Colonic mucosa (tissue), 4 donors: ENCODE measurements around the gene ZP2. TPM values are rescaled to one million over a fixed set of nuclear protein-coding genes. Genes with fewer than 3 reads are reported as not detected.

Source experiments
- DNase-seq: peaks from one replicate; pipeline ENCODE4 v3.0.0-alpha.2; 2020
- H3K27ac ChIP-seq: fragments of 200-600 bp; one replicate; pipeline ENCODE4 v1.8.0; 2021
- H3K27me3 ChIP-seq: fragments of 200-600 bp; one replicate; pipeline ENCODE4 v1.8.0; 2021
- H3K36me3 ChIP-seq: fragments of 200-600 bp; one replicate; pipeline ENCODE4 v1.8.0; 2021
- H3K4me1 ChIP-seq: fragments of 200-600 bp; one replicate; pipeline ENCODE4 v1.8.0; 2021; ENCODE audit warnings: mild to moderate bottlenecking
- H3K4me3 ChIP-seq: fragments of 200-600 bp; one replicate; pipeline ENCODE4 v1.8.0; 2021
- H3K9ac ChIP-seq, 2 donors: one replicate each; pipeline ENCODE4 v1.7.0; 2013; ENCODE audit warnings: control low read depth in 2 of 2, low read depth in 2 of 2, low read length in 2 of 2
- H3K9me3 ChIP-seq: fragments of 200-600 bp; one replicate; pipeline ENCODE4 v1.8.0; 2021
- intact Hi-C: fragments of 100-400 bp; cut with DNase I; formaldehyde crosslinking; loops from one replicate; pipeline ENCODE4 v1.14.1; 2022
- total RNA-seq, 2 donors: library from RNA; stranded (reverse); fragmentation: NEBNext Ultra II Directional in 1 of 2; extraction: Animal tissue kit (Norgen Biotek cat#: 25700) in 1 of 2; gene quantifications; one replicate each; pipeline ENCODE4 v1.2.1, GENCODE V29; 2021
- TF ChIP-seq, protein P1 (sequence below): fragments of 200-600 bp; IDR thresholded peaks from one replicate; pipeline ENCODE4 v1.8.0; 2022; ENCODE audit warnings: antibody characterized with exemption, mild to moderate bottlenecking
- donor health status: healthy.
- donor health status: DM: no; HTN: no; CAD: no.
- donor health status: DM: no; HTN: no; CAD: no.

ZP2 gene
- total RNA-seq, 2 donors from 2014 or later, result 0.25 to 0.27 TPM

DNA sequence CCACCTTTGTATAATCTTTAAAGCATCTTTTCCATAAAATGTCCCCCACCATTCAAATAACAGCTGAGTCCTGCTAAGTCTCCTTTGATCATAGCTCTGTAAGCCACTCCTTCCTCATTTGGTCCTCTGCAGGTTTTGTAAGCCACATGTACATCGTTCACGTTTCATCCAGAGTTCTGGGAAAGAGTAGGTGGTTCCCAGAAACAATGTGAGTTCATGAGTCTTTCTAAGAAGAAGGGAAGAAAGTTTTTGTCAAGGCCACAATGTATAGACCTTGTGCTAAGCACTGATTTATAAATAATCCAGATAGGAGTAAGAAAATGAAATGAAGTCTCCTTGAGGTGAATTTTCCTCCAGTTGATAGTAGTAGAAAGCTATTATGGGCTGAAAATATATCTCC, 13.4 kb upstream of the ZP2 start:
- no peaks in the 10 kb centered on the region for H3K9me3 ChIP-seq
- no peaks in the 10 kb centered on the region for H3K4me1 ChIP-seq
- no peaks in the 10 kb centered on the region for H3K36me3 ChIP-seq
- no peak overlapping the region for H3K9ac ChIP-seq
- H3K4me3 ChIP-seq, result no peak overlapping the region
- H3K27ac ChIP-seq, result no peak overlapping the region
- intact Hi-C loops, result no loop called here
- TF ChIP-seq, protein P1, sequence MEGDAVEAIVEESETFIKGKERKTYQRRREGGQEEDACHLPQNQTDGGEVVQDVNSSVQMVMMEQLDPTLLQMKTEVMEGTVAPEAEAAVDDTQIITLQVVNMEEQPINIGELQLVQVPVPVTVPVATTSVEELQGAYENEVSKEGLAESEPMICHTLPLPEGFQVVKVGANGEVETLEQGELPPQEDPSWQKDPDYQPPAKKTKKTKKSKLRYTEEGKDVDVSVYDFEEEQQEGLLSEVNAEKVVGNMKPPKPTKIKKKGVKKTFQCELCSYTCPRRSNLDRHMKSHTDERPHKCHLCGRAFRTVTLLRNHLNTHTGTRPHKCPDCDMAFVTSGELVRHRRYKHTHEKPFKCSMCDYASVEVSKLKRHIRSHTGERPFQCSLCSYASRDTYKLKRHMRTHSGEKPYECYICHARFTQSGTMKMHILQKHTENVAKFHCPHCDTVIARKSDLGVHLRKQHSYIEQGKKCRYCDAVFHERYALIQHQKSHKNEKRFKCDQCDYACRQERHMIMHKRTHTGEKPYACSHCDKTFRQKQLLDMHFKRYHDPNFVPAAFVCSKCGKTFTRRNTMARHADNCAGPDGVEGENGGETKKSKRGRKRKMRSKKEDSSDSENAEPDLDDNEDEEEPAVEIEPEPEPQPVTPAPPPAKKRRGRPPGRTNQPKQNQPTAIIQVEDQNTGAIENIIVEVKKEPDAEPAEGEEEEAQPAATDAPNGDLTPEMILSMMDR, result no peak
- H3K27me3 ChIP-seq, result no peaks in the 10 kb centered on the region
- no peak for DNase-seq

DNA sequence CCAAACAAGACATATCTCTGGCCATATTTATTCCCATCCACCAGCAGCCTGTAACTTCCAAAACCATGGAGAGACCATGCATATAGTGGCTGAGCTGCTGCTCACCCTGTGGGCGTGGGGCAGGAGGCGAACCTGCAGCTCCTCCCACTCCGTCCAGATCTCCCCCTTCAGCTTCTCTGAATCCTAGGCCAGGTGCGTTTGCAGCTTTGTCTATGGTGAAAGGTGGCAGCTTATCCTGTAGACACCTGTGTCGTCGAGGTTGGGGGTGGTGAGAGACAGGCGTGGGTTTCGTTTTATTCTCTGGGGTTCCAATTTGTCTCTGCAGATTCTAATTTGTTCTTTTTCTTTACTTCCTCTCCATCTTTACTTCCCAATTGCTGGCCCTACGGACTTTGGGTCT, 12.4 kb upstream of the ZP2 start:
- Histone ChIP-seq H3K27me3 (no peaks in the 10 kb centered on the region), H3K4me1 (no peaks in the 10 kb centered on the region), H3K36me3 (no peaks in the 10 kb centered on the region), H3K27ac (no peak overlapping the region), H3K9ac (no peak overlapping the region), H3K4me3 (no peak overlapping the region), H3K9me3 (no peaks in the 10 kb centered on the region)
- intact Hi-C loops, result no loop called here
- TF ChIP-seq, protein P1, result no peak
- peak; percentile 37 for DNase-seq

DNA sequence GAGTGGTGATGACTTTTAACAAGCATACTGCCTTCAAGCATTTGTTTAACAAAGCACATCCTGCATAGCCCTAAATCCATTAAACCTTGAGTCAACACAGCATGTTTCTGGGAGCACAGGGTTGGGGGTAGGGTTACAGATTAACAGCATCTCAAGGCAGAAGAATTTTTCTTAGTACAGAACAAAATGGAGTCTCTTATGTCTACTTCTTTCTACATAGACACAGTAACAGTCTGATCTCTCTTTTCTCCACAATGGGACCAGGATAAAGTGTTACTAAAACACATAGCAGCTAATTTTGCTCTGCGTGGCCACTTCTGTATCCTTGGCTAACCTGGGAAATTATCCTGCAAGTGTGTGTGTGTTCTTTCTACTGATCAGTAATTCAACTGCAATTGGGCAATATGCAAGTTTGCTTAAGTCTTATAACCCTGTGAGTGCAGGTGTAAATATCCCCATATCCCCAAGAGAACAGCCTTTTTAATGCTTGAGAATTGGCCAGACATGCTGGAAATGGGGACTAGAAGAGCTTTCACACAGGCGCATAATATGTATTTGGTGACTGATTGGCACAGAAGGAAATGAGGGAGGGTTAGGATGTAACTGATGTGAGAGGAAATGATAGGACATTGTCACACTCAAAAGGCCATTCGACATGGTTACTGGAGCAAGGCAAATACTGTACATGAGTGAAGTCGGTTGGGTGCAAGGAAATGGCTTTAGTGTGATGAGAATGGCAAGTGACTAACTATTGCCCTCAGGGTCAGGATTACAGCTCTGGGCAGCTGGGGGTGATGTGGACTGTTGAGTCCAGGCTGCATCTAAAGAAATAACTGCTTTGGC, 11.3 kb upstream of the ZP2 start:
- DNase-seq, result peak; percentile 49
- TF ChIP-seq, protein P1, result no peak
- Histone ChIP-seq H3K4me3 (no peak overlapping the region), H3K9me3 (no peaks in the 10 kb centered on the region), H3K4me1 (no peaks in the 10 kb centered on the region), H3K36me3 (no peaks in the 10 kb centered on the region), H3K27me3 (no peaks in the 10 kb centered on the region), H3K27ac (peak overlapping the region; percentile 69), H3K9ac (peak overlapping the region in 1 of 2 donors; percentile 28)
- intact Hi-C loops, result no loop called here

DNA sequence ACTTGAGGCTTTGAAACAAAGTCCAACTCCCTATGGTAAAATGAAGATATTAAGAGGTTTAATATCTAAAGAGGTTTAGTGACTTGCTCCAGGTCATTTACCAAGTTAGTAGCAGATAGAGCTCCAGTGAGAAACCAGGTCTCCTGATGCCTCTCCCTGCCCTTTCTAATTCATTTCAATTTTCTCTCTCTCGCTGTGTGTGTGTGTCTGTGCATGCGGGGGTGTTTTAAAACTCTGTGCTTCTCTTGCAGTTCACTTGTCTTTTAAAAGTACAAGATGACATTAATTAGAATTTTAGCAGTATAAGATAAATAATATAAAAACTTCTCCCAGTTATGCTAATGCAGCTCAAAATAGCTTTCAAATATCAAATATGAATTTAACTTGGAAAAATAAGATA, 8.2 kb upstream of the ZP2 start:
- DNase-seq, result no peak

DNA sequence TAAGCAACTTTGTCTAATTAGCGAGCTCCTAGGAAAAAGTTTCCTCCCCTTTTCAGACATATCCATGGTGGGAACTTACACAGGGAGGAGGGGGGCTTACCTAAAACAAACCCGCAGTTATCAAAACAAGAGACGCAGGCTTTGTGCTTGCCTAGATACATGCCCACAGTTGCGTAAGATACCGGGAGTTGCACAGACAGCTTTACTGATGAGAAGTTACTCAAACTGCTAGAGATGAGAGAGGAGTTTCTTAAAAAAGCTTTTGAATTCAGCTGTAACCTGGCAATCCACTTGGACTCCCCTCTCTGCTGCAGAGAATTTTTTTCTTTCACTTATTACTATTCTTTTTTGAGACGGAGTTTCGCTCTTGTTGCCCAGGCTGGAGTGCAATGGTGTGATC, 6.8 kb upstream of the ZP2 start:
- no peaks in the 10 kb centered on the region for H3K36me3 ChIP-seq
- H3K9ac ChIP-seq, result no peak overlapping the region
- intact Hi-C loops, result no loop called here
- TF ChIP-seq, protein P1, result no peak
- H3K4me1 ChIP-seq, result no peaks in the 10 kb centered on the region
- no peak for DNase-seq
- no peaks in the 10 kb centered on the region for H3K9me3 ChIP-seq
- no peak overlapping the region for H3K27ac ChIP-seq
- H3K27me3 ChIP-seq, result no peaks in the 10 kb centered on the region
- no peak overlapping the region for H3K4me3 ChIP-seq

More for the DNA sequence above, 8.2 kb upstream of the ZP2 start:
- H3K27me3 ChIP-seq, result no peaks in the 10 kb centered on the region
- no peak overlapping the region for H3K9ac ChIP-seq
- H3K4me3 ChIP-seq, result no peak overlapping the region
- H3K36me3 ChIP-seq, result no peaks in the 10 kb centered on the region
- no peaks in the 10 kb centered on the region for H3K4me1 ChIP-seq
- intact Hi-C loops, result no loop called here
- H3K27ac ChIP-seq, result no peak overlapping the region
- no peaks in the 10 kb centered on the region for H3K9me3 ChIP-seq
- TF ChIP-seq, protein P1, result no peak
